OCI-LY7 (cell line): ENCODE data around the gene RPUSD3. TPM values are rescaled to one million over a fixed set of nuclear protein-coding genes. Genes with fewer than 3 reads are reported as not detected.

Source experiments
- BruUV-seq: library from RNA; stranded (reverse); fragments of 400-500 nt; replicated peaks from 2 replicates; lab custom pipeline; 2021; lab: Mats Ljungman, UMichigan
- CTCF ChIA-PET: fragments of 300-600 bp; sonication (Branson Sonifier 250); formaldehyde crosslinking; loops from one replicate; lab custom pipeline; 2022; ENCODE audit warnings: antibody characterized with exemption; ENCODE audit not compliant: unreplicated experiment; lab: Charles Lee
- POLR2A ChIA-PET: fragments of 300-600 bp; sonication (Branson Sonifier 250); formaldehyde crosslinking; loops from one replicate; lab custom pipeline; 2022; ENCODE audit warnings: antibody characterized with exemption; lab: Charles Lee
- DNase-seq: peaks from one replicate; pipeline ENCODE4 v3.0.0-alpha.2; 2015; ENCODE audit warnings: low spot score
- H2AFZ ChIP-seq: fragments of 200-600 bp; sonication (generic), shearing (Covaris generic); 2 replicates; pipeline ENCODE4 v1.6.1; 2014; ENCODE audit warnings: mild to moderate bottlenecking, antibody characterized with exemption, low read length, moderate library complexity
- H3K27ac ChIP-seq: fragments of 200-600 bp; sonication (generic); 2 replicates; pipeline ENCODE4 v1.5.1; 2014; ENCODE audit warnings: mixed run types, low read depth, mild to moderate bottlenecking, moderate library complexity, low read length, inconsistent platforms; ENCODE audit not compliant: poor library complexity, severe bottlenecking
- H3K36me3 ChIP-seq: fragments of 200-600 bp; sonication (generic); 2 replicates; pipeline ENCODE4 v1.6.1; 2014; ENCODE audit warnings: mild to moderate bottlenecking, antibody characterized with exemption, low read length, moderate library complexity, mixed read lengths; ENCODE audit not compliant: insufficient read depth
- H3K4me1 ChIP-seq: fragments of 200-600 bp; sonication (generic); 2 replicates; pipeline ENCODE4 v1.5.1; 2014; ENCODE audit warnings: mild to moderate bottlenecking, low read length; ENCODE audit not compliant: insufficient read depth, poor library complexity, severe bottlenecking
- H3K4me2 ChIP-seq: fragments of 200-600 bp; sonication (generic); 2 replicates; pipeline ENCODE4 v1.6.1; 2014; ENCODE audit warnings: mild to moderate bottlenecking, low read length
- H3K4me3 ChIP-seq: fragments of 200-600 bp; sonication (generic); 2 replicates; pipeline ENCODE4 v1.5.1; 2014; ENCODE audit warnings: mild to moderate bottlenecking, low read depth, low read length; ENCODE audit not compliant: poor library complexity, severe bottlenecking
- H3K79me2 ChIP-seq: fragments of 200-600 bp; sonication (generic); 2 replicates; pipeline ENCODE4 v1.6.1; 2016; ENCODE audit warnings: low read depth, mild to moderate bottlenecking, low read length, moderate library complexity, mixed read lengths; ENCODE audit not compliant: insufficient read depth
- H3K9me2 ChIP-seq: fragments of 200-600 bp; sonication (generic); 2 replicates; pipeline ENCODE4 v1.6.1; 2016; ENCODE audit warnings: mild to moderate bottlenecking, low read length, mixed read lengths; ENCODE audit not compliant: insufficient read depth
- H3K9me3 ChIP-seq: fragments of 200-600 bp; sonication (generic); 2 replicates; pipeline ENCODE4 v1.6.1; 2014; ENCODE audit warnings: mild to moderate bottlenecking, mixed run types, low read length, mixed read lengths
- H4K20me1 ChIP-seq: fragments of 200-600 bp; sonication (generic); 2 replicates; pipeline ENCODE4 v1.6.1; 2014; ENCODE audit warnings: mild to moderate bottlenecking, antibody characterized with exemption, low read length, moderate library complexity, mixed read lengths; ENCODE audit not compliant: insufficient read depth
- CTCF ChIP-seq: fragments of 200-600 bp; sonication (generic); conservative IDR thresholded peaks from 2 replicates; pipeline ENCODE4 v1.5.1; 2014; ENCODE audit warnings: mild to moderate bottlenecking, antibody characterized with exemption, low read length, moderate library complexity, mixed read lengths
- EZH2phosphoT487 ChIP-seq: fragments of 200-600 bp; sonication (generic); IDR thresholded peaks from 2 replicates; pipeline ENCODE4 v1.6.1; 2018; ENCODE audit warnings: low read depth, borderline replicate concordance, mild to moderate bottlenecking, mixed run types, antibody characterized with exemption, low read length, moderate library complexity, mixed read lengths
- intact Hi-C: fragments of 100-400 bp; cut with micrococcal nuclease; formaldehyde crosslinking; loops from one replicate; pipeline ENCODE4 v1.10.0; 2022; ENCODE audit not compliant: unreplicated experiment
- total RNA-seq, 2 experiments: library from RNA; depleted of rRNA in 1 of 2; stranded (reverse); fragments of >200 nt in 1 of 2; shearing (Covaris generic) in 1 of 2; gene quantifications; 2 replicates each; pipeline ENCODE4 v1.2.3, GENCODE V29; 2014 to 2022

The RPUSD3 gene
- total RNA-seq, 2 experiments from 2014 or later: 44.2 to 59.2 TPM

- POLR2A ChIA-PET: interaction anchor here (0.6 kb wide), 1 partner anchor 35 kb away, joined by 3 read pairs; no protein-coding TSS in a partner anchor
- no peaks in the 10 kb centered on the region for H4K20me1 ChIP-seq
- H3K9me3 ChIP-seq: no peaks in the 10 kb centered on the region
- peaks cover 16% of the 10 kb centered on the region for H3K4me1 ChIP-seq
- no peak overlapping the region for H2AFZ ChIP-seq
- H3K4me3 ChIP-seq: no peak overlapping the region
- H3K9me2 ChIP-seq: no peaks in the 10 kb centered on the region
- no peak overlapping the region for H3K27ac ChIP-seq
- no peak for TF ChIP-seq CTCF
- no peak for TF ChIP-seq EZH2phosphoT487
- H3K36me3 ChIP-seq: peaks cover 2% of the 10 kb centered on the region; the same call in 1 of the 2 replicates
- H3K79me2 ChIP-seq: no peaks in the 10 kb centered on the region; the same call in 1 of the 2 replicates
- H3K4me2 ChIP-seq: no peak overlapping the region
- CTCF ChIA-PET: no interaction called here
- no TSS peak for BruUV-seq
- DNase-seq: no peak
- intact Hi-C loops: no loop called here
Observed at GRCh38 chr3:9846931-9847488, 3.2 kb upstream of the RPUSD3 start.

DNA sequence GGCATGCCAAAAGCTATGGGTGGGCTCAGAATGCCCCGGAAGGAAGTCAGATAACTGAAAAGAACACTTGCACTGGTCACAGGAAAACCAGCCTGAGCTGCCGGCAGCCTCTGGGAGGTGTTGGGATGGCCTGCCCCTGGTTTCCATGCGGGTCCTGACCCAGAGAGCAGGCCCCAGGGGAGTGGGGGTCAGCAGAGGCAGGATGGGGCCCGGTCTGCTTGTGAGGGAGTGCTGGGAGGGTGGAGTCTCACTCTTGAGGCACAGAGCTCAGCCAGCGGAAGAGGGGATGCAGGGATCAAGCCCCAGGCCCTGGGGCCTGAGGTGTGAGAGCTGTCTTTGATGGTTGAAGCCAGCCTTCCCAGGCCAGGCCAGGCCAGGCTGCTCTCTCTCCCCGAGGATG is 2.4 kb upstream of the RPUSD3 start:
- Histone ChIP-seq H3K4me1 (peaks cover 16% of the 10 kb centered on the region), H3K27ac (no peak overlapping the region), H3K36me3 (peaks cover 9% of the 10 kb centered on the region; the same call in 1 of the 2 replicates), H3K4me3 (no peak overlapping the region), H2AFZ (no peak overlapping the region), H3K79me2 (no peaks in the 10 kb centered on the region; the same call in 1 of the 2 replicates), H3K4me2 (no peak overlapping the region), H3K9me3 (no peaks in the 10 kb centered on the region), H3K9me2 (no peaks in the 10 kb centered on the region), H4K20me1 (no peaks in the 10 kb centered on the region)
- intact Hi-C loops: no loop called here
- ChIA-PET CTCF (no interaction called here), POLR2A (interaction anchor here (0.6 kb wide), 1 partner anchor 34 kb away, joined by 3 read pairs; no protein-coding TSS in a partner anchor)
- TF ChIP-seq EZH2phosphoT487 (no peak), CTCF (no peak)
- DNase-seq: no peak
- no TSS peak for BruUV-seq

DNA sequence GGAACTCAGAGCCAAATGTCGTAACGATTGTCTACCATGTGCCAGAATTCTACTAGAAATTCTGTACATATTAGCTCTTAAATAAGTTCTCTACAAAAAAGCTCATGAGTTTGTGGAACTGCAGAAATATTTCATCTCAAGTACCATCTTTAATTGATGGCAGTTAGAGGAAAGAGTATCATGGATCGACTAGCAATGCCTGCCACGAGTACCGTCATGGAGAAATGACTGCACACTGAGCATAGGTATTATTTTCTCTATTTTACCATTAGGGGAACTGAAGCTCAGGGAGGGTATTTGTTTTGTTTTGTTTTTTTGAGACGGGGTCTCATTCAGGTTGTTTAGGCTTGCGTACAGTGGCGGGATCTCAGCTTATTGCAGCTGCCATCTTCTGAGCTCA is 2.8 kb downstream of the RPUSD3 start:
- ChIA-PET CTCF (interaction anchor here (0.6 to 0.8 kb wide), 2 partner anchors 8 to 480 kb away, joined by 3 read pairs; no protein-coding TSS in a partner anchor), POLR2A (interaction anchor here (0.7 to 1.2 kb wide), 3 partner anchors 8 to 35 kb away, joined by 3 to 5 read pairs (median 3); no protein-coding TSS in a partner anchor)
- intact Hi-C loops: loop anchor here (5.0 kb wide), 2 partner anchors 91 to 481 kb away; partner anchors contain the start of genes CRELD1 and SEC13

More for the DNA sequence above, 2.8 kb downstream of the RPUSD3 start:
- Histone ChIP-seq H3K9me3 (no peaks in the 10 kb centered on the region), H3K4me1 (peaks cover 16% of the 10 kb centered on the region), H3K27ac (no peak overlapping the region), H2AFZ (no peak overlapping the region), H3K4me2 (no peak overlapping the region), H3K9me2 (no peaks in the 10 kb centered on the region), H3K36me3 (peaks cover 53% of the 10 kb centered on the region), H3K79me2 (no peaks in the 10 kb centered on the region; the same call in 1 of the 2 replicates), H3K4me3 (no peak overlapping the region), H4K20me1 (no peaks in the 10 kb centered on the region)
- BruUV-seq: no TSS peak
- DNase-seq: no peak
- TF ChIP-seq CTCF: no peak
